WTC11 (cell line): ENCODE results near the gene GAB1.

ENCODE experiments used
- ELF4 ChIP-seq: sonication (generic); formaldehyde crosslinking; IDR thresholded peaks from 2 replicates; pipeline ENCODE4 v1.8.1; 2022; ENCODE audit warnings: low read depth, mild to moderate bottlenecking, moderate library complexity, missing genetic modification reagents
- ETV6 ChIP-seq: sonication (generic); formaldehyde crosslinking; IDR thresholded peaks from 2 replicates; pipeline ENCODE4 v1.8.1; 2022; ENCODE audit warnings: mild to moderate bottlenecking, missing genetic modification reagents
- NFE2L1 ChIP-seq: sonication (generic); formaldehyde crosslinking; IDR thresholded peaks from 2 replicates; pipeline ENCODE4 v1.8.1; 2023; ENCODE audit warnings: missing genetic modification reagents
- OVOL2 ChIP-seq: fragments of 250-450 bp; sonication (Bioruptor Pico); IDR thresholded peaks from 2 replicates; pipeline ENCODE4 v1.9.0; 2021; ENCODE audit warnings: mild to moderate bottlenecking, borderline replicate concordance
- TCF7 ChIP-seq: sonication (generic); formaldehyde crosslinking; IDR thresholded peaks from 2 replicates; pipeline ENCODE4 v1.8.0; 2022; ENCODE audit warnings: mild to moderate bottlenecking, low read depth, missing genetic modification reagents, moderate library complexity
- ZNF121 ChIP-seq: sonication (generic); formaldehyde crosslinking; IDR thresholded peaks from 2 replicates; pipeline ENCODE4 v1.8.0; 2023; ENCODE audit warnings: missing genetic modification reagents
- ZNF416 ChIP-seq: fragments of 250-450 bp; sonication (Bioruptor Pico); IDR thresholded peaks from 2 replicates; pipeline ENCODE4 v1.9.0; 2021; ENCODE audit warnings: mild to moderate bottlenecking, inconsistent platforms
- TF ChIP-seq, protein P1 (sequence below): fragments of 200-600 bp; IDR thresholded peaks from 2 replicates; pipeline ENCODE4 v1.8.0; 2022; ENCODE audit warnings: antibody characterized with exemption
- TF ChIP-seq, protein P2 (sequence below): sonication (generic); formaldehyde crosslinking; conservative IDR thresholded peaks from 2 replicates; pipeline ENCODE4 v1.8.1; 2022; ENCODE audit warnings: mild to moderate bottlenecking, missing genetic modification reagents
- TF ChIP-seq, protein P3 (sequence below): sonication (generic); formaldehyde crosslinking; IDR thresholded peaks from 2 replicates; pipeline ENCODE4 v1.8.0; 2022; ENCODE audit warnings: mild to moderate bottlenecking, missing genetic modification reagents

DNA sequence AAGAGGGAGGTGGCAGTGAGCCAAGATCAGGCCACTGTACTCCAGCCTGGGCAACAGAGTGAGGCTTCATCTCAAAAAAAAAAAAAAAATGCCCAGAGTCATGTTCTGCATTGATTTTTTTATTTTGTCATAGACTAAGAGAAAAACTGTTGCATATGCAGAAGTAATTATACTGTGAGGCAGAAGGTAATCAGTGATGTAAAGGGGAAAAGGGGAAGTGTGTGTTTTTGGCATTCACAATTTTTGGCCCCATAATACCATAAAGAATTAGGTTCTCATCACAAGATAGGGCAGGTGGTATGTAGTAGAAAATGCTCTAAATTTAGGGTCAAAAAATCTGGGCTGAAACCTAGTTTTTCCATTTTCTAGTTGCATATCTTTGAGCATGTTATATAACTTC lies 47.3 kb upstream of the GAB1 start:
- TF ChIP-seq, protein P1, sequence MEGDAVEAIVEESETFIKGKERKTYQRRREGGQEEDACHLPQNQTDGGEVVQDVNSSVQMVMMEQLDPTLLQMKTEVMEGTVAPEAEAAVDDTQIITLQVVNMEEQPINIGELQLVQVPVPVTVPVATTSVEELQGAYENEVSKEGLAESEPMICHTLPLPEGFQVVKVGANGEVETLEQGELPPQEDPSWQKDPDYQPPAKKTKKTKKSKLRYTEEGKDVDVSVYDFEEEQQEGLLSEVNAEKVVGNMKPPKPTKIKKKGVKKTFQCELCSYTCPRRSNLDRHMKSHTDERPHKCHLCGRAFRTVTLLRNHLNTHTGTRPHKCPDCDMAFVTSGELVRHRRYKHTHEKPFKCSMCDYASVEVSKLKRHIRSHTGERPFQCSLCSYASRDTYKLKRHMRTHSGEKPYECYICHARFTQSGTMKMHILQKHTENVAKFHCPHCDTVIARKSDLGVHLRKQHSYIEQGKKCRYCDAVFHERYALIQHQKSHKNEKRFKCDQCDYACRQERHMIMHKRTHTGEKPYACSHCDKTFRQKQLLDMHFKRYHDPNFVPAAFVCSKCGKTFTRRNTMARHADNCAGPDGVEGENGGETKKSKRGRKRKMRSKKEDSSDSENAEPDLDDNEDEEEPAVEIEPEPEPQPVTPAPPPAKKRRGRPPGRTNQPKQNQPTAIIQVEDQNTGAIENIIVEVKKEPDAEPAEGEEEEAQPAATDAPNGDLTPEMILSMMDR = no peak
- TF ChIP-seq NFE2L1 (CRISPR knock-in tag) = no peak
- no peak for TF ChIP-seq ZNF121 (CRISPR knock-in tag)
- no peak for TF ChIP-seq OVOL2
- no peak for TF ChIP-seq ETV6 (CRISPR knock-in tag)
- TF ChIP-seq, protein P2, sequence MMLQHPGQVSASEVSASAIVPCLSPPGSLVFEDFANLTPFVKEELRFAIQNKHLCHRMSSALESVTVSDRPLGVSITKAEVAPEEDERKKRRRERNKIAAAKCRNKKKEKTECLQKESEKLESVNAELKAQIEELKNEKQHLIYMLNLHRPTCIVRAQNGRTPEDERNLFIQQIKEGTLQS (CRISPR knock-in tag) = no peak
- TF ChIP-seq TCF7 = no peak
- TF ChIP-seq ELF4 (CRISPR knock-in tag) = no peak
- TF ChIP-seq, protein P3, sequence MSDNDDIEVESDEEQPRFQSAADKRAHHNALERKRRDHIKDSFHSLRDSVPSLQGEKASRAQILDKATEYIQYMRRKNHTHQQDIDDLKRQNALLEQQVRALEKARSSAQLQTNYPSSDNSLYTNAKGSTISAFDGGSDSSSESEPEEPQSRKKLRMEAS (CRISPR knock-in tag) = no peak
- TF ChIP-seq ZNF416 (CRISPR knock-in tag) = no peak
